Esophagus muscularis mucosa (tissue), 4 donors: ENCODE data around the gene AADACL2. TPM values are rescaled to one million over a fixed set of nuclear protein-coding genes. Genes with fewer than 3 reads are reported as not detected.

Source experiments
- DNase-seq: peaks from one replicate; pipeline ENCODE4 v3.0.0-alpha.2; 2017; ENCODE audit errors: extremely low spot score
- H3K27ac ChIP-seq, 4 donors: fragments of 200-600 bp; sonication (generic); replicated peaks in 1 of 4; 1 replicate in 3 of 4; 2 replicates in 1 of 4; pipeline ENCODE4 v1.5.1; 2016 to 2019; ENCODE audit warnings: mild to moderate bottlenecking in 1 of 4
- H3K27me3 ChIP-seq, 4 donors: fragments of 200-600 bp; sonication (generic); one replicate each; pipeline versions ENCODE4 v1.5.1 to v1.6.0; 2016 to 2019
- H3K36me3 ChIP-seq, 4 donors: fragments of 200-600 bp; sonication (generic); one replicate each; pipeline ENCODE4 v1.5.1; 2016 to 2019
- H3K4me1 ChIP-seq, 4 donors: fragments of 200-600 bp; sonication (generic); one replicate each; pipeline ENCODE4 v1.5.1; 2016 to 2019
- H3K4me3 ChIP-seq, 4 donors: fragments of 200-600 bp; sonication (generic); 1 replicate in 2 of 4; 2 replicates in 2 of 4; pipeline ENCODE4 v1.5.1; 2016 to 2019; ENCODE audit warnings: mild to moderate bottlenecking in 4 of 4, moderate library complexity in 1 of 4
- H3K9me3 ChIP-seq, 4 donors: fragments of 200-600 bp; sonication (generic); 1 replicate in 3 of 4; 2 replicates in 1 of 4; pipeline ENCODE4 v1.5.1; 2016 to 2019
- EP300 ChIP-seq: sonication (generic); formaldehyde crosslinking; IDR thresholded peaks from one replicate; pipeline ENCODE4 v1.6.1; 2017; ENCODE audit warnings: antibody characterized with exemption
- POLR2A ChIP-seq: fragments of 450-650 bp; IDR thresholded peaks from one replicate; pipeline ENCODE4 v1.6.1; 2017; ENCODE audit warnings: antibody characterized with exemption, moderate library complexity, mild to moderate bottlenecking, low read depth
- POLR2AphosphoS5 ChIP-seq, 2 donors: sonication (generic); formaldehyde crosslinking; IDR thresholded peaks; one replicate each; pipeline ENCODE4 v1.6.1; 2017; ENCODE audit warnings: antibody characterized with exemption in 2 of 2
- WGBS: methylation state at CpG from one replicate; pipeline ENCODE4 v1.1.5; 2018; 5-methylcytosine and 5-hydroxymethylcytosine counted together
- intact Hi-C: fragments of 100-400 bp; cut with DNase I; formaldehyde crosslinking; loops from one replicate; pipeline ENCODE4 v1.15.1; 2023
- total RNA-seq, 4 donors: library from RNA; depleted of rRNA; stranded (reverse); fragments of >200 nt; gene quantifications; one replicate each; pipeline versions ENCODE4 v1.1.0 to v1.2.1, GENCODE V29; 2016
- TF ChIP-seq, protein P1 (sequence below), 3 experiments: fragments of 200-600 bp in 2 of 3; fragments of 450-650 bp in 1 of 3; sonication (generic) in 2 of 3; IDR thresholded peaks; one replicate each; pipeline ENCODE4 v1.5.1; 2017 to 2019; ENCODE audit warnings: antibody characterized with exemption in 3 of 3, mild to moderate bottlenecking in 2 of 3, moderate library complexity in 1 of 3

AADACL2 gene, protein sequence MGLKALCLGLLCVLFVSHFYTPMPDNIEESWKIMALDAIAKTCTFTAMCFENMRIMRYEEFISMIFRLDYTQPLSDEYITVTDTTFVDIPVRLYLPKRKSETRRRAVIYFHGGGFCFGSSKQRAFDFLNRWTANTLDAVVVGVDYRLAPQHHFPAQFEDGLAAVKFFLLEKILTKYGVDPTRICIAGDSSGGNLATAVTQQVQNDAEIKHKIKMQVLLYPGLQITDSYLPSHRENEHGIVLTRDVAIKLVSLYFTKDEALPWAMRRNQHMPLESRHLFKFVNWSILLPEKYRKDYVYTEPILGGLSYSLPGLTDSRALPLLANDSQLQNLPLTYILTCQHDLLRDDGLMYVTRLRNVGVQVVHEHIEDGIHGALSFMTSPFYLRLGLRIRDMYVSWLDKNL
- under 1 TPM in 3 of 4 donors, not detected in 1; 0.17 to 0.33 (median 0.26) TPM for total RNA-seq

DNA sequence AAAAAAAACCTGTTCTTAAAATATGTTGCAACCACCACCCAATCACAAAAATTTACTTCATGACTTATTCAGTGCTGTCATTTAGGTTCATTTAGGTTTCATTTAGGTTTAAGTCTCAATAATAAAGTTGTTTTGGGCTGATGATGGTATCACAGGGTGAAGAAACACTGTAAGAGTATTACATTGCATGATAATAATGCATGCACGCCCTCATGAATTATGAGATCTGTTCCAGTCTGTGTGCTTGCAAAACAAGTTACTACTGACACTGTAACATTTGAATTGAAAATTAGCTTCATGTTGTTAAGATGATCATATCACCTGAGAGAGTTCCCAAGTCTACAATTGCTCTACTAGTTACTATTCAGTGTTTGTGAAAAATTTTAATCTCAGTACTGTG, at the start of gene AADACL2:
Gene AADACL2, plus strand, starts transcription at position 315 of the 400 bp plus-strand sequence. CDS start 109 bp downstream, outside the sequence.
- H3K4me1 ChIP-seq = no peaks in the 10 kb centered on the region
- H3K27ac ChIP-seq = no peak within 1 kb of the TSS
- intact Hi-C loops = no loop called here
- H3K4me3 ChIP-seq = no peak within 1 kb of the TSS
- DNase-seq = no peak
- TF ChIP-seq POLR2AphosphoS5 (IDR thresholded peaks at IDR 0.05) (no peak), EP300 (no peak), POLR2A (no peak)
- TF ChIP-seq, protein P1, sequence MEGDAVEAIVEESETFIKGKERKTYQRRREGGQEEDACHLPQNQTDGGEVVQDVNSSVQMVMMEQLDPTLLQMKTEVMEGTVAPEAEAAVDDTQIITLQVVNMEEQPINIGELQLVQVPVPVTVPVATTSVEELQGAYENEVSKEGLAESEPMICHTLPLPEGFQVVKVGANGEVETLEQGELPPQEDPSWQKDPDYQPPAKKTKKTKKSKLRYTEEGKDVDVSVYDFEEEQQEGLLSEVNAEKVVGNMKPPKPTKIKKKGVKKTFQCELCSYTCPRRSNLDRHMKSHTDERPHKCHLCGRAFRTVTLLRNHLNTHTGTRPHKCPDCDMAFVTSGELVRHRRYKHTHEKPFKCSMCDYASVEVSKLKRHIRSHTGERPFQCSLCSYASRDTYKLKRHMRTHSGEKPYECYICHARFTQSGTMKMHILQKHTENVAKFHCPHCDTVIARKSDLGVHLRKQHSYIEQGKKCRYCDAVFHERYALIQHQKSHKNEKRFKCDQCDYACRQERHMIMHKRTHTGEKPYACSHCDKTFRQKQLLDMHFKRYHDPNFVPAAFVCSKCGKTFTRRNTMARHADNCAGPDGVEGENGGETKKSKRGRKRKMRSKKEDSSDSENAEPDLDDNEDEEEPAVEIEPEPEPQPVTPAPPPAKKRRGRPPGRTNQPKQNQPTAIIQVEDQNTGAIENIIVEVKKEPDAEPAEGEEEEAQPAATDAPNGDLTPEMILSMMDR (IDR thresholded peaks at IDR 0.05) = no peak
- no peaks in the 10 kb centered on the region for H3K36me3 ChIP-seq
- WGBS = 84% methylated on average over 1 of the region's 1 CpG
- no peaks in the 10 kb centered on the region for H3K27me3 ChIP-seq
- H3K9me3 ChIP-seq = no peaks in the 10 kb centered on the region

DNA sequence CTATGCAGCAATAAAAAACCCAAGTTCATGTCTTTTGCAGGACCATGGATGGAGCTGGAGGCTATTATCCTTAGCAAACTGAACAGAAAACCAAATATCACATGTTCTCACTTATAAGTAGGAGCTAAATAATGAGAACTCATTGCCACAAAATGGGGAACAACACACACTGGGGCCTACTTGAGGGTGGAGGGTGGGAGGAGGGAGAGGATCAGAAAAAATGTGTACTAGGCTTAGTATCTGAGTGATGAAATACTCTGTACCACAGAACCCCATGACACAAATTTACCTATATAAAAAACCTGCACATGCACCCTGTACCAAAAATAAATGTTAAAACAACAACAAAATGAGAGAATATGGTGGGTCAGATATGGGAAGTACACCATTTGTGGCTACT, 49.6 kb upstream of the AADACL2 start:
- Histone ChIP-seq H3K4me1 (peaks cover 0 to 16% (median 12%) of the 10 kb centered on the region in 4 donors), H3K36me3 (no peaks in the 10 kb centered on the region), H3K27me3 (no peaks in the 10 kb centered on the region), H3K4me3 (no peak overlapping the region), H3K27ac (no peak overlapping the region), H3K9me3 (no peaks in the 10 kb centered on the region)
- TF ChIP-seq POLR2AphosphoS5 (IDR thresholded peaks at IDR 0.05) (no peak), POLR2A (no peak), EP300 (no peak)
- TF ChIP-seq, protein P1 (IDR thresholded peaks at IDR 0.05) = no peak
- intact Hi-C loops = no loop called here
- no peak for DNase-seq

DNA sequence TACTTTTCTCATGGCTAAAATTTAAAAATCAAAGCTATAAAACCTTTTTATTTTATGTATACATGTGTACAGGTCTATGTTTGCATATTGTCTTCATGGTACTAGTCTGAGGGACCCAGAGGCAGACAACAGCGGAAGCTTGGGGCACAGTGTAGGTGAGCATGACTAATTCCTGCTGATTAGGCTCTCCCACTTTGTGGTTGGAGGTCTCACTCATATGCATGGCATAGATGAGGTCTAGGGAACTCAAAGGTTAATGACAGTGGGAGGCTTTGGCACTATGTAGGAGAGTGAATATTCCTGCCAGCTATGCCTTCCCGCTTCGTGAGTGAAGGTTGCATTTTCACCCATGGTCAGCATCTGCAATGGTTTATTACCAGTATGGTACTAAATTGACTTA, 47.5 kb upstream of the AADACL2 start:
- Histone ChIP-seq H3K27ac (no peak overlapping the region), H3K27me3 (no peaks in the 10 kb centered on the region), H3K4me3 (no peak overlapping the region), H3K36me3 (no peaks in the 10 kb centered on the region), H3K9me3 (no peaks in the 10 kb centered on the region), H3K4me1 (peaks cover 0 to 16% (median 12%) of the 10 kb centered on the region in 4 donors)
- intact Hi-C loops = no loop called here
- TF ChIP-seq POLR2AphosphoS5 (IDR thresholded peaks at IDR 0.05) = no peak
- TF ChIP-seq EP300 = no peak
- TF ChIP-seq POLR2A = no peak
- TF ChIP-seq, protein P1 (IDR thresholded peaks at IDR 0.05) = no peak
- 72% methylated on average over 3 of the region's 3 CpGs for WGBS
- no peak for DNase-seq

DNA sequence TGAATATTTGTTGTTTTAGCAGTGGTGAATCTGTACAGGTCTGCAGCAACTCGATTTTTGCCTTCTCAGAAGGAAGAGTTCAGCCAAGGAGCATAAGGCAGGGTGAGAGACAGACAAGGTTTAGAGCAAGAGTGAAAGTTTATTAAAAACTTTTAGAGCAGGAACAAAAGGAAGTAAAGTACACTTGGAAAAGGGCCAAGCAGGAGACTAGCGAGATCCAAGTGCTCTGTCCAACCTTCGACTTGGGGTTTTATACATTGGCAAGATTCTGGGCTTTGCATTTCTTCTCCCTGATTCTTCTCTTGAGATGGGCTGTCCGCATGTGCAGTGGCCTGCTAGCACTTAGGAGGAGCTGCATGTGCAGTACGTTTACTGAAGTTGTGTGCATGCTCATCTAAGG, 46.7 kb upstream of the AADACL2 start:
- 19% methylated on average over 5 of the region's 5 CpGs for WGBS
- TF ChIP-seq POLR2AphosphoS5 (IDR thresholded peaks at IDR 0.05) = no peak
- no peak for TF ChIP-seq EP300
- TF ChIP-seq, protein P1 (IDR thresholded peaks at IDR 0.05) = no peak
- TF ChIP-seq POLR2A = no peak

More for the DNA sequence above, 46.7 kb upstream of the AADACL2 start:
- no peak overlapping the region for H3K27ac ChIP-seq
- H3K27me3 ChIP-seq = no peaks in the 10 kb centered on the region
- no peak for DNase-seq
- no peaks in the 10 kb centered on the region for H3K36me3 ChIP-seq
- H3K9me3 ChIP-seq = no peaks in the 10 kb centered on the region
- no peak overlapping the region for H3K4me3 ChIP-seq
- intact Hi-C loops = no loop called here
- H3K4me1 ChIP-seq = peaks cover 0 to 16% (median 12%) of the 10 kb centered on the region in 4 donors
